PC-3 (cell line): ENCODE results near the gene EIF2S2.

Experiments
- EZH2 ChIP-seq: fragments of 300-600 bp; sonication (generic); IDR thresholded peaks from one replicate; pipeline ENCODE4 v1.6.1; 2017; ENCODE audit warnings: antibody characterized with exemption, mild to moderate bottlenecking, low read length; ENCODE audit not compliant: unreplicated experiment
- TF ChIP-seq, protein P1 (sequence below): fragments of 300-600 bp; sonication (generic); conservative IDR thresholded peaks from 2 replicates; pipeline ENCODE4 v1.5.1; 2017; ENCODE audit warnings: antibody characterized with exemption, low read depth, mild to moderate bottlenecking, low read length

DNA sequence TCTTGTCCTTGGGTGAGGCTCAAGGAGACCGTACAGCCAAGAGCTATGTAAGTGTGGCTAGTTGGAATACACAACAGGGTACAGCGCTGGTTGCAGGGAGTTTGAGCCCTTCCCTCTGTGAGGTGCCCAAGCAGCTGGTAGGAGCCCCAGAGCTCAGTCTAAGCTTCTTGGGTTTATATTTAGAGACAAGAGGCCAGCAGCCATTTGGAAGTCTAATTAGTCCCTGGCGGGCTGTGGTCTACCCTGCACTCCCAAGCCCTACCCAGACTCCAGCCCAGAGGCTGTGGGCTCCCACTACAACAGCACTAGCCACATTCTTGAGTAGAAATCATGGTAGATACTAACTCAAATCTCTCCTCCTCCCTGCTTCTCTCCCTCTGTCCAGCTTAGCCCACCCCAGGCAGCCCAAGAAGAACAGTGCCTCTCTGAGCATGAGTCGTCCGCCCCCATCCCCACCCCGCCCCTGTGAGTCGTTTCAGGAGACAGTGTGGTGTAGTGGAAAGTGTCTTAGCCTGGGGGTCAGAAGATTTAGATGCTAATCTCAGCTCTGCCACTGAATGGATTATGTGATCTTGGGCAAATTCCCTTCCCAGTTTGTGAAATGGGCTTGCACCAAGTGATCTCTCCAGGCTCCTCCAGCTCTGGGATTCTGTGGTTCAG, 37.8 kb downstream of the EIF2S2 start:
- TF ChIP-seq, protein P1, sequence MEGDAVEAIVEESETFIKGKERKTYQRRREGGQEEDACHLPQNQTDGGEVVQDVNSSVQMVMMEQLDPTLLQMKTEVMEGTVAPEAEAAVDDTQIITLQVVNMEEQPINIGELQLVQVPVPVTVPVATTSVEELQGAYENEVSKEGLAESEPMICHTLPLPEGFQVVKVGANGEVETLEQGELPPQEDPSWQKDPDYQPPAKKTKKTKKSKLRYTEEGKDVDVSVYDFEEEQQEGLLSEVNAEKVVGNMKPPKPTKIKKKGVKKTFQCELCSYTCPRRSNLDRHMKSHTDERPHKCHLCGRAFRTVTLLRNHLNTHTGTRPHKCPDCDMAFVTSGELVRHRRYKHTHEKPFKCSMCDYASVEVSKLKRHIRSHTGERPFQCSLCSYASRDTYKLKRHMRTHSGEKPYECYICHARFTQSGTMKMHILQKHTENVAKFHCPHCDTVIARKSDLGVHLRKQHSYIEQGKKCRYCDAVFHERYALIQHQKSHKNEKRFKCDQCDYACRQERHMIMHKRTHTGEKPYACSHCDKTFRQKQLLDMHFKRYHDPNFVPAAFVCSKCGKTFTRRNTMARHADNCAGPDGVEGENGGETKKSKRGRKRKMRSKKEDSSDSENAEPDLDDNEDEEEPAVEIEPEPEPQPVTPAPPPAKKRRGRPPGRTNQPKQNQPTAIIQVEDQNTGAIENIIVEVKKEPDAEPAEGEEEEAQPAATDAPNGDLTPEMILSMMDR: no peak
- TF ChIP-seq EZH2: no peak
